Panc1 (cell line): ENCODE results near the gene CLVS2.

Experiments
- TCF7L2 ChIP-seq: IDR thresholded peaks from 2 replicates; pipeline ENCODE4 v1.6.1; 2011; ENCODE audit warnings: mild to moderate bottlenecking, low read depth, low read length, inconsistent platforms
- TF ChIP-seq, protein P1 (sequence below): fragments of 450-650 bp; IDR thresholded peaks from 2 replicates; pipeline ENCODE4 v1.5.1; 2017; ENCODE audit warnings: mild to moderate bottlenecking

DNA sequence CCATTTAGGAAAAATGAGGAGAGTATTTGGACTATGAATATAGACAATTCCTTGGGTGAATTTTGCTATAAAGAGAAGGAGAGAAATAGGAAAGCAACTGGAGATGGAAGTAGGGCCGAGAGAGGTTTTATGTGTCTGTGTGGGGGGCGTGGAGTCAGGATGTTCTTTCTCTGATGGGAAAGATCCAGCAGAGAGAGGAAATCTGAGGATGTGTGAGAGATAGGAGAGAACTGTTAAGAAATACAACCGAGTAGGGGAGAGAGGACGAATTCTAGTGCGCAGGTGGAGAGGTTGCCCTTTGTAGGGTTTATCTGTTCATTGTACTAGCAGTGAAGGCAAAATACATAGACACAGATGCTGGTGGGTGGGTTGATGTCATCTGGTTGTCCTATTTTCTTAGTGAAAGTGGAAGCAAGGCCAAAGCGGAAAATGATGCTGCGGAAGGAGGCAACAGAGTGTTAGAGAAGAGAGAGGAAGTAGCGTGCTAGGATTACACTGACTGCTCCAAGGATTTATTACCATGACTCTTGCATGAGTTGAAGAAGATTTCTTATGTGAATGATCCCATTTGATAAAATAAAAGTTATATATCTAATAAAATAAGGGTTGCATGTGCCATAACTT, 57.7 kb downstream of the CLVS2 start:
- TF ChIP-seq, protein P1, sequence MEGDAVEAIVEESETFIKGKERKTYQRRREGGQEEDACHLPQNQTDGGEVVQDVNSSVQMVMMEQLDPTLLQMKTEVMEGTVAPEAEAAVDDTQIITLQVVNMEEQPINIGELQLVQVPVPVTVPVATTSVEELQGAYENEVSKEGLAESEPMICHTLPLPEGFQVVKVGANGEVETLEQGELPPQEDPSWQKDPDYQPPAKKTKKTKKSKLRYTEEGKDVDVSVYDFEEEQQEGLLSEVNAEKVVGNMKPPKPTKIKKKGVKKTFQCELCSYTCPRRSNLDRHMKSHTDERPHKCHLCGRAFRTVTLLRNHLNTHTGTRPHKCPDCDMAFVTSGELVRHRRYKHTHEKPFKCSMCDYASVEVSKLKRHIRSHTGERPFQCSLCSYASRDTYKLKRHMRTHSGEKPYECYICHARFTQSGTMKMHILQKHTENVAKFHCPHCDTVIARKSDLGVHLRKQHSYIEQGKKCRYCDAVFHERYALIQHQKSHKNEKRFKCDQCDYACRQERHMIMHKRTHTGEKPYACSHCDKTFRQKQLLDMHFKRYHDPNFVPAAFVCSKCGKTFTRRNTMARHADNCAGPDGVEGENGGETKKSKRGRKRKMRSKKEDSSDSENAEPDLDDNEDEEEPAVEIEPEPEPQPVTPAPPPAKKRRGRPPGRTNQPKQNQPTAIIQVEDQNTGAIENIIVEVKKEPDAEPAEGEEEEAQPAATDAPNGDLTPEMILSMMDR: no peak
- TF ChIP-seq TCF7L2: no peak
